Spleen (tissue), 7 donors: ENCODE results near the gene BCL6B.

Experiments
- POLR2A ChIP-seq, 3 donors: fragments of 450-650 bp; IDR thresholded peaks; one replicate each; pipeline ENCODE4 v1.5.1; 2017; ENCODE audit warnings: antibody characterized with exemption in 3 of 3, mild to moderate bottlenecking in 1 of 3
- POLR2AphosphoS5 ChIP-seq, 3 donors: sonication (generic); formaldehyde crosslinking; IDR thresholded peaks; one replicate each; pipeline ENCODE4 v1.5.1; 2017; ENCODE audit warnings: antibody characterized with exemption in 3 of 3
- TF ChIP-seq, protein P1 (sequence below), 11 experiments: fragments of 200-600 bp in 7 of 11; fragments of 450-650 bp in 4 of 11; sonication (generic) in 4 of 11; IDR thresholded peaks in 8 of 11; conservative IDR thresholded peaks in 3 of 11; 1 replicate in 7 of 11; 2 replicates in 4 of 11; pipeline versions ENCODE4 v1.4.0 to v1.8.0; 2016 to 2021; ENCODE audit warnings: antibody characterized with exemption in 11 of 11, inconsistent platforms in 4 of 11, mild to moderate bottlenecking in 1 of 11
- donor health status: DM: no; HTN: no; CAD: no; lungs with moderate emphysema.
- donor health status: DM: no; HTN: no; CAD: no.
- donor health status: DM: no; HTN: no; CAD: no.

- TF ChIP-seq, protein P1, sequence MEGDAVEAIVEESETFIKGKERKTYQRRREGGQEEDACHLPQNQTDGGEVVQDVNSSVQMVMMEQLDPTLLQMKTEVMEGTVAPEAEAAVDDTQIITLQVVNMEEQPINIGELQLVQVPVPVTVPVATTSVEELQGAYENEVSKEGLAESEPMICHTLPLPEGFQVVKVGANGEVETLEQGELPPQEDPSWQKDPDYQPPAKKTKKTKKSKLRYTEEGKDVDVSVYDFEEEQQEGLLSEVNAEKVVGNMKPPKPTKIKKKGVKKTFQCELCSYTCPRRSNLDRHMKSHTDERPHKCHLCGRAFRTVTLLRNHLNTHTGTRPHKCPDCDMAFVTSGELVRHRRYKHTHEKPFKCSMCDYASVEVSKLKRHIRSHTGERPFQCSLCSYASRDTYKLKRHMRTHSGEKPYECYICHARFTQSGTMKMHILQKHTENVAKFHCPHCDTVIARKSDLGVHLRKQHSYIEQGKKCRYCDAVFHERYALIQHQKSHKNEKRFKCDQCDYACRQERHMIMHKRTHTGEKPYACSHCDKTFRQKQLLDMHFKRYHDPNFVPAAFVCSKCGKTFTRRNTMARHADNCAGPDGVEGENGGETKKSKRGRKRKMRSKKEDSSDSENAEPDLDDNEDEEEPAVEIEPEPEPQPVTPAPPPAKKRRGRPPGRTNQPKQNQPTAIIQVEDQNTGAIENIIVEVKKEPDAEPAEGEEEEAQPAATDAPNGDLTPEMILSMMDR (IDR thresholded peaks at IDR 0.05 in 8 of 11, conservative IDR thresholded peaks at IDR 0.05 in 3 of 11): no peak
- TF ChIP-seq POLR2A (IDR thresholded peaks at IDR 0.05): no peak
- TF ChIP-seq POLR2AphosphoS5 (IDR thresholded peaks at IDR 0.05): no peak
Observed at GRCh38 chr17:7025245-7025644, 2.4 kb downstream of the BCL6B start.
